ENCODE data around the gene ERN1.
A peak's percentile ranks its signal among the peaks of the same experiment; 100 is the strongest.

The ERN1 gene

DNA sequence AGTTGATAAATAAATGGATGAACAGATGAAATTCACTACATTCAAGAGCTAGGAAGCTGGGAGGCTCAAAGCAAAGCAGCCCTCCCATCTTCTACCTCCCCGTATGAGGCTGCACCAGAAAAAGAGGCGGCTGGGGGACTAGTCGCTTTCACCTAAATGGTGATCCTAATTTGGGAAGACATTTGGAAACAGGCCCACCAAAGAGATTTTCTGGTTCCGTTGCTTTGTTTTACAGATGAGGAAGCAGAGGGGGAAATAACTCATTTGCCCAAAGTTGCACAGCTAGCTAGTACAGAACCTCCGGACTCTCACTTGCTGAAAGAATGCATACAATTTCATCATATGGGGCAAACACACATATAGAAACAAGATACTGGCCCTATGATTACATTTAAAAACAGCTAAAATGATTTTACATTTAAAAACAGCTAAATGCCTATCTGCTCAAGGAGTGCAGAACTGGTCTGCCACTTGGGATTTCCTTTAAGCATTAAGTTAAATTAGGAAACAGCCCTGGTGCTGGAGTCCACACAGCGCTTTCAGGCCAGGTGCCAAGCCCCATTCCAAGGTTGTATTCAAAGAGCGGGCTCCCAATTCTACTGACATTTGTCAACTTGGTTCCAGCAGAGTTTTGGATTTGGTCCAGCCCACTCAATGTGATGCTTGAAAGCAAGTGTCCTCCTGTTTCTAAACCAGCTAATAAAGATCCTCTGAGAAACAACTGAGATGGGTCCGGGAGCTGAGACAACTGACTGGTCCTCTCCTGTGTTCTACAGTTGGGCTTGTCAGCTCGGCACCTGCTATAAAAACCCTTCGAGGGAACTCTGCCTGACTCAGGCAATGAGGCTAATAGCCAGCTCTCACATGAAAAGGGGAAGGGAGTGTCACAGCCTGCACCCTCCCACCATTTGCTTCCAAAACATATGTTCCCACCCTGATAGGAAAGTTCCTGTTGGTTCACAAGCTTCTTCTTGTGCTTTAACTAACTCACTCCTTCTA lies 11.7 kb downstream of the ERN1 start:
- Mint-ChIP-seq H3K36me3 (ENCODE audit: low read depth) (peaks cover 3% of the 10 kb centered on the region), H3K4me1 (peaks cover 15% of the 10 kb centered on the region), H3K9me3 (no peaks in the 10 kb centered on the region), H3K4me3 (no peak overlapping the region), H3K27me3 (ENCODE audit: low read depth) (no peaks in the 10 kb centered on the region), H3K27ac (peak overlapping the region in 2 of 3 experiments; percentile 36 to 79)
- TF ChIP-seq, protein P1, sequence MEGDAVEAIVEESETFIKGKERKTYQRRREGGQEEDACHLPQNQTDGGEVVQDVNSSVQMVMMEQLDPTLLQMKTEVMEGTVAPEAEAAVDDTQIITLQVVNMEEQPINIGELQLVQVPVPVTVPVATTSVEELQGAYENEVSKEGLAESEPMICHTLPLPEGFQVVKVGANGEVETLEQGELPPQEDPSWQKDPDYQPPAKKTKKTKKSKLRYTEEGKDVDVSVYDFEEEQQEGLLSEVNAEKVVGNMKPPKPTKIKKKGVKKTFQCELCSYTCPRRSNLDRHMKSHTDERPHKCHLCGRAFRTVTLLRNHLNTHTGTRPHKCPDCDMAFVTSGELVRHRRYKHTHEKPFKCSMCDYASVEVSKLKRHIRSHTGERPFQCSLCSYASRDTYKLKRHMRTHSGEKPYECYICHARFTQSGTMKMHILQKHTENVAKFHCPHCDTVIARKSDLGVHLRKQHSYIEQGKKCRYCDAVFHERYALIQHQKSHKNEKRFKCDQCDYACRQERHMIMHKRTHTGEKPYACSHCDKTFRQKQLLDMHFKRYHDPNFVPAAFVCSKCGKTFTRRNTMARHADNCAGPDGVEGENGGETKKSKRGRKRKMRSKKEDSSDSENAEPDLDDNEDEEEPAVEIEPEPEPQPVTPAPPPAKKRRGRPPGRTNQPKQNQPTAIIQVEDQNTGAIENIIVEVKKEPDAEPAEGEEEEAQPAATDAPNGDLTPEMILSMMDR (IDR thresholded peaks at IDR 0.05; ENCODE audit: unreplicated experiment in 3 of 3): no peak

DNA sequence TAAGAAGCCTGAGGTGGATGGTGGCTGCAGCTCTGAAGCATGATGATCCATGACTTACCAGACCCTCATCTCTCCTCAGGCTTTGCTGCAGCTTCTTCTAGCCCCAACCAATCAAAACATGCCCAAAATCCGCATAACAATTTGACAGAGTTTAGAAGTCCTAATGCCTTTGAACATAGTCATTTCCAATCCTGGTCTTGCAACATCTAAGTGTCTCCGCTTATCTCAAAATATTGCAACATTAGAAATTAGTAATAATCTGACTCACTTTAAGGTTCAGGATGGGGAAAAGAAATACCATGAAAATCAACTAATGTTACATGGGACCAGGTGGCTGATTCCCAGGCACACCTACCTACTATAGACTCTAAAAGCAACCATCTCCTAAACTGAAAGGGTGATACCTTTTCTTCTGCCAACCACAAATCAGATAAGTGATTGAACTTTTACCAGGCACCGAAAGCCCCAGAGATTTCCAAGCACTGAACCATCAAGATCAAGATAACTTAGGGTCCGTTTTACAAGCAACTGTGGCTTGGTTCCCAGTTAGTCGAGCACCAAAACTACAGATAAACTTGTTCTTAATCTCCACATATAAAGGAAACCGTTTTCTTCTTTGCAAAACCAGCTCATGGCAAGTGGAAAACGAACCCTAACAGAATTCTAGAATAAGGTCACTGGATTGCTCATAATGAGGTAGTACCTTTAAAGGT lies 14.0 kb downstream of the ERN1 start:
- no peak overlapping the region for H3K27ac Mint-ChIP-seq
- H3K4me1 Mint-ChIP-seq: peaks cover 13% of the 10 kb centered on the region
- H3K9me3 Mint-ChIP-seq: no peaks in the 10 kb centered on the region

DNA sequence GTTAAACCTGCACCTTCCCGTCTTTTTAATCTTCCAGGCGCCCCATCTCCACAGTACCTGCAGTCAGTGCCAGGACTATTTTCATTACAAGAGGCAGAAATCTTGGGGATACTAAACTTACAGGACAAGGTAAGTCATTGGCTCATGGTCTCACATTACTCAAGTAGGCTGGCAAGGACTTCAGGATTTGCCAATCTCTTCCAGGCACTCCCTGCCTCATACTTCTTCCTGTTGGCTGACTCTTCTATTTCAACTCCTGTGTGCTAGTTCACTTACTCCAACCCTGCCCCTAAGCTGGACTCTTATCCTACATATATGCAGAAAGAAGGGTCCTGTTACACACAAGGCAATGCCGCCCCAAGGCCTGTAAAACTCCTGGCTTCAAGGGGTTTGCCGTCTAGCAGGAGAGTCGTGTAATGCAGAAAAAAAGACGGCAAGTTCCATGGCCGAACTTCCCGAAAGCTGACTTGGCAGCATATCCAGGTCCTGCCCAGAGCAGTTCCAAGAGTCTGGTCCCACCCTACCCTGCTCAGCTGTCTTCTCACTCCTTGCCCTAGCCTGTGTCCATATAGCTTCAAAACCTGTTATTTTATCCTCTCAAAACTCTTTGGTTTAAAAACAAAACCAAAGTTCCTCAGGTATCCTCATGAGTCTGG lies 14.8 kb downstream of the ERN1 start:
- Mint-ChIP-seq H3K9me3 (no peaks in the 10 kb centered on the region), H3K4me3 (no peak overlapping the region), H3K27me3 (ENCODE audit: low read depth) (no peaks in the 10 kb centered on the region), H3K4me1 (peaks cover 11% of the 10 kb centered on the region), H3K27ac (no peak overlapping the region), H3K36me3 (ENCODE audit: low read depth) (no peaks in the 10 kb centered on the region)
- TF ChIP-seq, protein P1 (IDR thresholded peaks at IDR 0.05; ENCODE audit: unreplicated experiment in 3 of 3): no peak

More for the DNA sequence above, 14.0 kb downstream of the ERN1 start:
- Mint-ChIP-seq H3K27me3 (ENCODE audit: low read depth) (no peaks in the 10 kb centered on the region), H3K4me3 (no peak overlapping the region), H3K36me3 (ENCODE audit: low read depth) (peaks cover under 1% of the 10 kb centered on the region)
- TF ChIP-seq, protein P1 (IDR thresholded peaks at IDR 0.05; ENCODE audit: unreplicated experiment in 3 of 3): no peak

DNA sequence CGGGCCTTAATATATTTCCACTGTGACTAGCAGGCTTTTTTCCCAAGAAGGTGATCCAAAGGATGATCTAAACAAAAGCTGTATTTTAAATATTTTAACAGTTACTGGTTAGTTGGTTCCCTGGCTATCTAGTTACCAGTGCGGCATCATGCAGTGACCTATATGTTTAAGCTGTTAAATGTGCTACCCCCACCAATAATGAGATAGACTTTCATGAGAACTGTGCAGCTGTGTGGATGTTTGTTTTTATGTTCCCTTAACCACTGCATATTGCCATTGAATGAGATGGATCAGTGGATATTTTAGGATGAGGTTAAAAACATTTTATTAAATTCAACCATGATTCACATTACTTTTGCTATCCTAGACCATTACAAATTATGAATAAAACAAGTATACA lies 16.9 kb downstream of the ERN1 start:
- Mint-ChIP-seq H3K36me3 (ENCODE audit: low read depth) (no peaks in the 10 kb centered on the region), H3K4me1 (peaks cover 2% of the 10 kb centered on the region), H3K27me3 (ENCODE audit: low read depth) (no peaks in the 10 kb centered on the region), H3K4me3 (no peak overlapping the region), H3K9me3 (no peaks in the 10 kb centered on the region), H3K27ac (no peak overlapping the region)
- TF ChIP-seq, protein P1 (IDR thresholded peaks at IDR 0.05; ENCODE audit: unreplicated experiment in 3 of 3): no peak

DNA sequence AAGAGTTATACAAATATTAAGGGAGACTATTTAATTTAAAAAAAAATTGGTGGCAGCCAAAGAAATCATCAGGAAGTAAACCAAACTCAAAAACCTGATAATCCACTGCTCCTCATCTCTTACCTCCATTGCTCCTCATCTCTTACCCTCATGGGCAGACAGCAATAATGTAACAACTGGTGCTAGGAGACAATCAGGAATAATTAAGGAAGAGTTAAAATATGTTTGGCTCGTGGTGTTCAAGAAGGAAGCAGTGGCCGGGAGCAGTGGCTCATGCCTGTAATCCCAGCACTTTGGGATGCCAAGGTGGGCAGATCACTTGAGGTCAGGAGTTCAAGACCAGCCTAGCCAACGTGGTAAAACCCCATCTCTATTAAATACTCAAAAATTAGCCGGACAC lies 18.1 kb downstream of the ERN1 start:
- H3K4me3 Mint-ChIP-seq: no peak overlapping the region
- TF ChIP-seq, protein P1 (IDR thresholded peaks at IDR 0.05; ENCODE audit: unreplicated experiment in 3 of 3): no peak
- H3K9me3 Mint-ChIP-seq: no peaks in the 10 kb centered on the region
- no peak overlapping the region for H3K27ac Mint-ChIP-seq
- no peaks in the 10 kb centered on the region for H3K36me3 Mint-ChIP-seq (ENCODE audit: low read depth)
- H3K27me3 Mint-ChIP-seq (ENCODE audit: low read depth): no peaks in the 10 kb centered on the region
- H3K4me1 Mint-ChIP-seq: peaks cover 7% of the 10 kb centered on the region

Measured in nephron (organoid).